ENCODE measurements around the gene SRCAP. TPM values are rescaled to one million over a fixed set of nuclear protein-coding genes. Genes with fewer than 3 reads are reported as not detected.

Gene SRCAP
- total and polyA plus RNA-seq, 8 donors = 1.2 to 70.1 (median 24.6) TPM

GRCh38 chr16:30675143-30675542 is 23.8 kb upstream of the SRCAP start:
- H3K36me3 ChIP-seq = peaks cover 0 to 17% (median 11%) of the 10 kb centered on the region in 4 donors
- intact Hi-C loops (cut with DNase I; ENCODE audit: low total_unique reads) = no loop called here
- no peak for DNase-seq
- TF ChIP-seq, protein P1, sequence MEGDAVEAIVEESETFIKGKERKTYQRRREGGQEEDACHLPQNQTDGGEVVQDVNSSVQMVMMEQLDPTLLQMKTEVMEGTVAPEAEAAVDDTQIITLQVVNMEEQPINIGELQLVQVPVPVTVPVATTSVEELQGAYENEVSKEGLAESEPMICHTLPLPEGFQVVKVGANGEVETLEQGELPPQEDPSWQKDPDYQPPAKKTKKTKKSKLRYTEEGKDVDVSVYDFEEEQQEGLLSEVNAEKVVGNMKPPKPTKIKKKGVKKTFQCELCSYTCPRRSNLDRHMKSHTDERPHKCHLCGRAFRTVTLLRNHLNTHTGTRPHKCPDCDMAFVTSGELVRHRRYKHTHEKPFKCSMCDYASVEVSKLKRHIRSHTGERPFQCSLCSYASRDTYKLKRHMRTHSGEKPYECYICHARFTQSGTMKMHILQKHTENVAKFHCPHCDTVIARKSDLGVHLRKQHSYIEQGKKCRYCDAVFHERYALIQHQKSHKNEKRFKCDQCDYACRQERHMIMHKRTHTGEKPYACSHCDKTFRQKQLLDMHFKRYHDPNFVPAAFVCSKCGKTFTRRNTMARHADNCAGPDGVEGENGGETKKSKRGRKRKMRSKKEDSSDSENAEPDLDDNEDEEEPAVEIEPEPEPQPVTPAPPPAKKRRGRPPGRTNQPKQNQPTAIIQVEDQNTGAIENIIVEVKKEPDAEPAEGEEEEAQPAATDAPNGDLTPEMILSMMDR (IDR thresholded peaks at IDR 0.05) = no peak
- no peak for TF ChIP-seq POLR2A (IDR thresholded peaks at IDR 0.05)
- TF ChIP-seq POLR2AphosphoS5 (IDR thresholded peaks at IDR 0.05) = no peak
- no peak for TF ChIP-seq EP300 (IDR thresholded peaks at IDR 0.05)
- H3K27me3 ChIP-seq = no peaks in the 10 kb centered on the region
- no peaks in the 10 kb centered on the region for H3K9me3 ChIP-seq
- no peak overlapping the region for H3K4me3 ChIP-seq
- 83 to 93% (median 88%) methylated on average over 10 of the region's 10 CpGs for WGBS, 5 donors
- no peak overlapping the region for H3K27ac ChIP-seq
- H3K4me1 ChIP-seq = no peaks in the 10 kb centered on the region

DNA sequence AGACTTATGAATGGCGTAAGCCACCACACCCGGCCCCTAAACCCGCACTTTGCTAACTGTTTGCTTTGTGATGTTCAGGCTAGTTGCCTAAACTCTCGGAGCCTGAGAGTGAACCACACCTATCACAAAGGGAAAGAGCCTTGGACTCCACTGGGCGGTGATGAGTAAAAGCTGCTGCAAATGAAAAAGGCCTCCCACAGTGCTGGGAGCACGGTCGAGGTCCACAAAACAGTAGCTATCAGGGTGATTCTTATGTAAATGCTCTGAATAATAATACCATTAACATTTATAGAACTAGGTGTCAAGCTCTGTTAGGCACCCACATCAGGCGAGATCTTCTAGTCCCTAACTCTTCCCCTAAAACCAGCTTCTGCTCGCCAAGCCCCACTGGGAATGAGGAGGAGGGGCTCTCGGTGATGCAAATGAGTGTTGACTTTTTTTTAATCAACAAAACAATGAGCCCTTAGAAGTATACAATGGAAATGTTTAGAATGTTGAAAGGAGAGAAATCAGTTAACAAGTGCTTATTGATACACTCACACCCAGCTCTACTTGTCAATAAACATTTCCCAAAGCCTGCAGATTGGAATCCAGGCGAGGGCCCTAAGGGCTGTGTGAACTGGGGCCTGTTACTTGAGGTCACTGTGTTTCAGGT is 20.9 kb upstream of the SRCAP start:
- WGBS, 5 donors = 65 to 81% (median 70%) methylated on average over 11 of the region's 11 CpGs
- H3K36me3 ChIP-seq = no peaks in the 10 kb centered on the region
- no peak overlapping the region for H3K4me3 ChIP-seq
- no peaks in the 10 kb centered on the region for H3K4me1 ChIP-seq
- no peak overlapping the region for H3K27ac ChIP-seq
- H3K9me3 ChIP-seq = no peaks in the 10 kb centered on the region
- TF ChIP-seq, protein P1 (IDR thresholded peaks at IDR 0.05) = no peak
- TF ChIP-seq POLR2A (IDR thresholded peaks at IDR 0.05) (no peak), POLR2AphosphoS5 (IDR thresholded peaks at IDR 0.05) (no peak), EP300 (IDR thresholded peaks at IDR 0.05) (no peak)
- no peaks in the 10 kb centered on the region for H3K27me3 ChIP-seq
- intact Hi-C loops (cut with DNase I; ENCODE audit: low total_unique reads) = no loop called here
- no peak for DNase-seq

DNA sequence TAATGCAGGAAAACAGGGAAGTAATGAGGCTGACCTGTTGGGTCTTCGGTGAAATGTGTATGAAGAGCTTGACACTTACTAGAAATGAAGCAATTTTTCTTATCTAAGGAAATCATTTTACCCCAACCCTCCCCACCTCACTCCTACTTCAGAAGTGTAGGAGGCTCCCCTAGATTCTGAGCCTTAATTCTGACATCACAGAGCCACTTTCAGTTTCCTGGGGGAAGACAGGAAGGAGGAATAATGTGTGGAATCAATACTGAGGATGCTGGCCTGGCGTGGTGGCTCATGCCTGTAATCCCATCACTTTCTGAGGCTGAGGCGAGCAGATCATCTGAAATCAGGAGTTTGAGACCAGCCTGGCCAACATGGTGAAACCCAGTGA is 20.4 kb upstream of the SRCAP start:
- no peaks in the 10 kb centered on the region for H3K9me3 ChIP-seq
- H3K4me1 ChIP-seq = no peaks in the 10 kb centered on the region
- no peak overlapping the region for H3K4me3 ChIP-seq
- no peak for TF ChIP-seq EP300 (IDR thresholded peaks at IDR 0.05)
- TF ChIP-seq POLR2AphosphoS5 (IDR thresholded peaks at IDR 0.05) = no peak
- TF ChIP-seq, protein P1 (IDR thresholded peaks at IDR 0.05) = no peak
- no peak for TF ChIP-seq POLR2A (IDR thresholded peaks at IDR 0.05)
- no peak overlapping the region for H3K27ac ChIP-seq
- no peaks in the 10 kb centered on the region for H3K36me3 ChIP-seq
- H3K27me3 ChIP-seq = no peaks in the 10 kb centered on the region
- intact Hi-C loops (cut with DNase I; ENCODE audit: low total_unique reads) = no loop called here
- WGBS, 5 donors = 69 to 90% (median 76%) methylated on average over 3 of the region's 3 CpGs
- DNase-seq = no peak

- intact Hi-C loops (cut with DNase I; ENCODE audit: low total_unique reads) = no loop called here
- Histone ChIP-seq H3K9me3 (no peaks in the 10 kb centered on the region), H3K4me1 (no peaks in the 10 kb centered on the region), H3K27me3 (no peaks in the 10 kb centered on the region), H3K4me3 (no peak overlapping the region), H3K27ac (no peak overlapping the region), H3K36me3 (no peaks in the 10 kb centered on the region)
- no peak for TF ChIP-seq POLR2A (IDR thresholded peaks at IDR 0.05)
- no peak for DNase-seq
- 86 to 95% (median 90%) methylated on average over 3 of the region's 3 CpGs for WGBS, 5 donors
Measured at GRCh38 chr16:30680326-30680725, 18.6 kb upstream of the SRCAP start.

- TF ChIP-seq POLR2AphosphoS5 (IDR thresholded peaks at IDR 0.05) (no peak), EP300 (IDR thresholded peaks at IDR 0.05) (no peak), POLR2A (IDR thresholded peaks at IDR 0.05) (no peak)
- TF ChIP-seq, protein P1 (IDR thresholded peaks at IDR 0.05) = no peak
- peaks cover 0 to 3% (median 0%) of the 10 kb centered on the region in 3 donors for H3K27me3 ChIP-seq
- intact Hi-C loops (cut with DNase I; ENCODE audit: low total_unique reads) = no loop called here
- H3K4me3 ChIP-seq = no peak overlapping the region
- no peaks in the 10 kb centered on the region for H3K9me3 ChIP-seq
- 47 to 61% (median 54%) methylated on average over 4 of the region's 4 CpGs for WGBS, 5 donors
- H3K27ac ChIP-seq = no peak overlapping the region
- no peaks in the 10 kb centered on the region for H3K36me3 ChIP-seq
- DNase-seq = no peak
- peaks cover 0 to 4% (median under 1%) of the 10 kb centered on the region in 4 donors for H3K4me1 ChIP-seq
Measured at GRCh38 chr16:30688701-30689100, 10.3 kb upstream of the SRCAP start.

All from stomach (tissue), 9 donors.